Liver (tissue), 9 donors: Measurements from ENCODE around the gene ERGIC1. TPM values are rescaled to one million over a fixed set of nuclear protein-coding genes. Genes with fewer than 3 reads are reported as not detected.

Source experiments
- DNase-seq: peaks from one replicate; pipeline ENCODE4 v3.0.0-alpha.2; 2017; ENCODE audit warnings: low spot score
- H3K27ac ChIP-seq, 2 donors: one replicate each; pipeline ENCODE4 v1.7.0; 2013; ENCODE audit warnings: inconsistent platforms in 2 of 2, low read length in 2 of 2, control low read depth in 1 of 2, low read depth in 1 of 2, mild to moderate bottlenecking in 1 of 2
- H3K27me3 ChIP-seq, 4 donors: one replicate each; pipeline versions ENCODE4 v1.6.1 to v1.7.0; 2013; ENCODE audit warnings: low read length in 3 of 4, inconsistent platforms in 1 of 4, mild to moderate bottlenecking in 1 of 4, moderate library complexity in 1 of 4; ENCODE audit not compliant: control insufficient read depth in 4 of 4, insufficient read depth in 4 of 4
- H3K36me3 ChIP-seq, 4 donors: one replicate each; pipeline versions ENCODE4 v1.6.1 to v1.7.0; 2013; ENCODE audit warnings: low read length in 3 of 4, mild to moderate bottlenecking in 3 of 4, low read depth in 1 of 4, moderate library complexity in 1 of 4; ENCODE audit not compliant: control insufficient read depth in 4 of 4, insufficient read depth in 3 of 4
- H3K4me1 ChIP-seq, 4 donors: one replicate each; pipeline versions ENCODE4 v1.6.1 to v1.7.0; 2013; ENCODE audit warnings: low read length in 3 of 4, mild to moderate bottlenecking in 3 of 4, moderate library complexity in 1 of 4; ENCODE audit not compliant: control insufficient read depth in 4 of 4, insufficient read depth in 4 of 4
- H3K4me3 ChIP-seq, 3 donors: one replicate each; pipeline versions ENCODE4 v1.6.1 to v1.7.0; 2013; ENCODE audit warnings: low read length in 3 of 3, control low read depth in 1 of 3, low read depth in 1 of 3, mild to moderate bottlenecking in 1 of 3
- H3K9ac ChIP-seq, 2 donors: one replicate each; pipeline ENCODE4 v1.7.0; 2013; ENCODE audit warnings: low read length in 2 of 2, mild to moderate bottlenecking in 2 of 2, moderate library complexity in 2 of 2, control low read depth in 1 of 2, low read depth in 1 of 2
- H3K9me3 ChIP-seq, 4 donors: one replicate each; pipeline versions ENCODE4 v1.6.1 to v1.7.0; 2013; ENCODE audit warnings: low read length in 3 of 4; ENCODE audit not compliant: control insufficient read depth in 4 of 4
- ATF3 ChIP-seq: IDR thresholded peaks from 2 replicates; pipeline ENCODE4 v1.6.1; 2016; ENCODE audit warnings: antibody characterized with exemption
- CTCF ChIP-seq: fragments of 150-350 bp; IDR thresholded peaks from 2 replicates; pipeline ENCODE4 v1.5.1; 2017; ENCODE audit warnings: improper control_type of control experiment, low read depth, low read length; ENCODE audit not compliant: missing input control
- EGR1 ChIP-seq, 2 donors: IDR thresholded peaks; 2 replicates each; pipeline ENCODE4 v1.6.1; 2016 to 2018; ENCODE audit warnings: antibody characterized with exemption in 2 of 2, low read depth in 2 of 2
- FOXA1 ChIP-seq: IDR thresholded peaks from 2 replicates; pipeline ENCODE4 v1.6.1; 2016; ENCODE audit warnings: antibody characterized with exemption
- FOXA2 ChIP-seq: IDR thresholded peaks from 2 replicates; pipeline ENCODE4 v1.6.1; 2016; ENCODE audit warnings: antibody characterized with exemption
- HNF4A ChIP-seq, 2 donors: conservative IDR thresholded peaks; 2 replicates each; pipeline ENCODE4 v1.6.1; 2016; ENCODE audit warnings: antibody characterized with exemption in 2 of 2, mild to moderate bottlenecking in 2 of 2
- HNF4G ChIP-seq: IDR thresholded peaks from 2 replicates; pipeline ENCODE4 v1.6.1; 2016; ENCODE audit warnings: antibody characterized with exemption
- JUND ChIP-seq, 2 donors: IDR thresholded peaks; 2 replicates each; pipeline ENCODE4 v1.6.1; 2016; ENCODE audit warnings: antibody characterized with exemption in 2 of 2
- MAX ChIP-seq: IDR thresholded peaks from 2 replicates; pipeline ENCODE4 v1.6.1; 2016; ENCODE audit warnings: antibody characterized with exemption
- RAD21 ChIP-seq, 2 donors: IDR thresholded peaks; 2 replicates each; pipeline ENCODE4 v1.6.1; 2016; ENCODE audit warnings: antibody characterized with exemption in 2 of 2, mild to moderate bottlenecking in 2 of 2
- REST ChIP-seq: IDR thresholded peaks from 2 replicates; pipeline ENCODE4 v1.6.1; 2016; ENCODE audit warnings: antibody characterized with exemption, mild to moderate bottlenecking
- RXRA ChIP-seq, 2 donors: IDR thresholded peaks; 2 replicates each; pipeline ENCODE4 v1.6.1; 2017 to 2018; ENCODE audit warnings: antibody characterized with exemption in 2 of 2, mild to moderate bottlenecking in 1 of 2
- SP1 ChIP-seq: IDR thresholded peaks from 2 replicates; pipeline ENCODE4 v1.6.1; 2018; ENCODE audit warnings: antibody characterized with exemption, mild to moderate bottlenecking
- TAF1 ChIP-seq: conservative IDR thresholded peaks from 2 replicates; pipeline ENCODE4 v1.6.1; 2016; ENCODE audit warnings: antibody characterized with exemption, mild to moderate bottlenecking
- ZBTB33 ChIP-seq: IDR thresholded peaks from 2 replicates; pipeline ENCODE4 v1.6.1; 2016; ENCODE audit warnings: antibody characterized with exemption
- WGBS: extraction: QIAGEN DNeasy Blood & Tissue Kit; methylation state at CpG from one replicate; pipeline ENCODE4 v1.1.7; 2013; 5-methylcytosine and 5-hydroxymethylcytosine counted together
- polyA plus RNA-seq, 2 donors: library from polyadenylated mRNA; stranded (reverse) in 1 of 2; unstranded in 1 of 2; fragments of 200-250 nt in 1 of 2; fragments of >200 nt in 1 of 2; fragmentation: Nextera tagmentation in 1 of 2; extraction: Ambion mirVana in 1 of 2; gene quantifications; one replicate each; pipeline versions ENCODE4 v1.2.1 to v1.2.3, GENCODE V29; 2013 to 2015
- total RNA-seq, 2 donors: library from RNA; depleted of rRNA; stranded (reverse); fragments of >200 nt; gene quantifications; one replicate each; pipeline ENCODE4 v1.2.3, GENCODE V29; 2014
- donor health status: healthy.
- donor health status: healthy.
- donor health status: healthy.
- donor health status: healthy.
- donor health status: healthy.

ERGIC1 gene
- total and polyA plus RNA-seq, 4 donors, result 45.4 to 155 (median 101) TPM

GRCh38 chr5:172845154-172845553 is 11.1 kb downstream of the ERGIC1 start:
- WGBS, result 80% methylated on average over 7 of the region's 7 CpGs
- H3K27ac ChIP-seq, result no peak overlapping the region
- H3K9ac ChIP-seq, result no peak overlapping the region
- peaks cover 3 to 34% (median 11%) of the 10 kb centered on the region in 4 donors for H3K4me1 ChIP-seq
- H3K9me3 ChIP-seq, result no peaks in the 10 kb centered on the region
- no peak for DNase-seq
- TF ChIP-seq RAD21 (IDR thresholded peaks at IDR 0.05) (no peak), SP1 (no peak), HNF4G (no peak), ATF3 (no peak), JUND (IDR thresholded peaks at IDR 0.05) (no peak), FOXA2 (no peak), FOXA1 (no peak), EGR1 (IDR thresholded peaks at IDR 0.05; ENCODE audit: low read depth in 2 of 2) (no peak), CTCF (no peak), HNF4A (conservative IDR thresholded peaks at IDR 0.05) (no peak), ZBTB33 (no peak), MAX (no peak), REST (no peak)
- H3K4me3 ChIP-seq, result no peak overlapping the region
- peaks cover 0 to 2% (median 0%) of the 10 kb centered on the region in 4 donors for H3K36me3 ChIP-seq
- H3K27me3 ChIP-seq, result no peaks in the 10 kb centered on the region

GRCh38 chr5:172845576-172845975 is 11.5 kb downstream of the ERGIC1 start:
- WGBS, result 86% methylated on average over 5 of the region's 5 CpGs
- TF ChIP-seq EGR1 (IDR thresholded peaks at IDR 0.05; ENCODE audit: low read depth in 2 of 2), result no peak
- peak; percentile 29 to 68 for TF ChIP-seq HNF4A (conservative IDR thresholded peaks at IDR 0.05)
- no peak for TF ChIP-seq RAD21 (IDR thresholded peaks at IDR 0.05)
- no peak for TF ChIP-seq TAF1
- TF ChIP-seq RXRA (IDR thresholded peaks at IDR 0.05), result peak in 1 of 2 donors; percentile 49
- TF ChIP-seq CTCF, result peak; percentile 14
- peaks cover 3 to 32% (median 11%) of the 10 kb centered on the region in 4 donors for H3K4me1 ChIP-seq

More at GRCh38 chr5:172845576-172845975, 11.5 kb downstream of the ERGIC1 start:
- Histone ChIP-seq H3K9ac (no peak overlapping the region), H3K4me3 (no peak overlapping the region), H3K9me3 (no peaks in the 10 kb centered on the region), H3K27ac (no peak overlapping the region), H3K36me3 (no peaks in the 10 kb centered on the region), H3K27me3 (no peaks in the 10 kb centered on the region)
- no peak for DNase-seq
